Measurements from ENCODE around the gene SLC35A3.
"Not testable (repeated sequence)": the region's sequence is repeated elsewhere in the genome, so short reads cannot be mapped to it uniquely, and the experiment has no call there.

Gene SLC35A3

GRCh38 chr1:99963041-99963795, 6.6 kb upstream of the SLC35A3 start:
- no peak overlapping the region for H3K4me3 ChIP-seq (replicated peaks; ENCODE audit: low read depth, low read length)
- TF ChIP-seq CTCF (IDR thresholded peaks at IDR 0.05; ENCODE audit: low read depth, low read length, missing control alignments): no peak
- no peak for DNase-seq (ENCODE audit: extremely low read depth, low read depth)

- DNase-seq (ENCODE audit: extremely low read depth, low read depth): no peak
- no peak overlapping the region for H3K4me3 ChIP-seq (replicated peaks; ENCODE audit: low read depth, low read length)
- TF ChIP-seq CTCF (IDR thresholded peaks at IDR 0.05; ENCODE audit: low read depth, low read length, missing control alignments): no peak
Measured at GRCh38 chr1:99964806-99965205, 5.0 kb upstream of the SLC35A3 start.

- H3K4me3 ChIP-seq (replicated peaks; ENCODE audit: low read depth, low read length): no peak overlapping the region
- DNase-seq (ENCODE audit: extremely low read depth, low read depth): no peak
- TF ChIP-seq CTCF (IDR thresholded peaks at IDR 0.05; ENCODE audit: low read depth, low read length, missing control alignments): no peak
Measured at GRCh38 chr1:99965646-99966375, 4.0 kb upstream of the SLC35A3 start.

GRCh38 chr1:99968214-99968613, 1.6 kb upstream of the SLC35A3 start:
- no peak for DNase-seq (ENCODE audit: extremely low read depth, low read depth)
- TF ChIP-seq CTCF (IDR thresholded peaks at IDR 0.05; ENCODE audit: low read depth, low read length, missing control alignments): no peak
- no peak overlapping the region for H3K4me3 ChIP-seq (replicated peaks; ENCODE audit: low read depth, low read length)

- no peak for TF ChIP-seq CTCF (IDR thresholded peaks at IDR 0.05; ENCODE audit: low read depth, low read length, missing control alignments)
- H3K4me3 ChIP-seq (replicated peaks; ENCODE audit: low read depth, low read length): peak overlapping the region; percentile 80
- DNase-seq (ENCODE audit: extremely low read depth, low read depth): no peak
Measured at GRCh38 chr1:99969260-99969728, 502 bp upstream of the SLC35A3 start.

DNA sequence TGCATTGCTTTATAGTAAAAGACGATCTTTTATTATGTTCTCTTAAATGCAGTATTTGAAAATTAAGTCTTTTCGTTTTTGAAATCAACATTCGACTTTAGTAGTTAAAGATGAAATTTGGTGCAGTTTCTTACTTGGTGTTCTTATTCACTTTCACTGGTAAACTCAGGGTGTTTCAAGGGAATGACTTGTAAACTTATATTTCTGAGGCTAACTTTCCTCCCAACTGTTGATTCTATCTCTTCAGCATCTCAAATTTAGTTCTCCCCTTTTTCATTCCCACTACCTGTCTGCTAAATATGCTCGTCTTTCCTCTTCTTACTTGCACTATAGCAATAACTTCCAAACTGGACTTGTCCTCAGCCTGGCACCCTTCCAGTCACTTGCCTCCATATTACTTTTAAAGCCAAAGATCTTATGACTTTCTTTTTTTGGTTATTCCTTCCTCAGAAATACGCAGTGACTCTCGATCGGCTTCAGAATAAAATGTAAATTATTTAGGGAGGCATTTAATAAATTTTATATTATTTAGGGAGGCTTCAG, 988 bp downstream of the SLC35A3 start:
- TF ChIP-seq CTCF (IDR thresholded peaks at IDR 0.05; ENCODE audit: low read depth, low read length, missing control alignments): no peak
- no peak for DNase-seq (ENCODE audit: extremely low read depth, low read depth)
- peak overlapping the region; percentile 80 for H3K4me3 ChIP-seq (replicated peaks; ENCODE audit: low read depth, low read length)

DNA sequence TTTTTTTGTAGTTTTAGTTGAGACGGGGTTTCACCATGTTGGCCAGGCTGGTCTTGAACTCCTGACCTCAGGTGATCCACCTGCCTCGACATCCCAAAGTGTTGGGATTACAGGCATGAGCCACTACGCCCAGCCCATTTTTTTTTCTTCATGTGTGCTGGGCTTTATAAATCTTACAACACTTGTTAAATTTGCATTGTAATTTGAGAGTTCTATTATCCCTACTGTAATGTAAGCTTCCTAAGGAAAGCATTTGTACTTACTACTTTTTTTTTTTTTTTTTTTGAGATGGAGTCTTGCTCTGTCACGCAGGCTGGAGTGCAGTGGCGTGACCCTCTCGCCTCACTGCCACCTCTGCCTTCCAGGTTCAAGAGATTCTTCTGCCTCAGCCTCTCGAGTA, 2.3 kb downstream of the SLC35A3 start:
- DNase-seq (ENCODE audit: extremely low read depth, low read depth); H3K4me3 ChIP-seq (replicated peaks; ENCODE audit: low read depth, low read length): not testable (repeated sequence)
